Peyer's patch (tissue), 4 donors: Measurements from ENCODE around the gene AGAP1. TPM values are rescaled to one million over a fixed set of nuclear protein-coding genes. Genes with fewer than 3 reads are reported as not detected.
A peak's percentile ranks its signal among the peaks of the same experiment; 100 is the strongest.

Experiments
- DNase-seq, 3 donors: peaks; one replicate each; pipeline ENCODE4 v3.0.0-alpha.2; 2017 to 2019
- H3K27ac ChIP-seq, 4 donors: fragments of 200-600 bp; sonication (generic); one replicate each; pipeline ENCODE4 v1.5.1; 2016 to 2019
- H3K27me3 ChIP-seq, 2 donors: fragments of 200-600 bp; sonication (generic); one replicate each; pipeline ENCODE4 v1.5.1; 2019
- H3K36me3 ChIP-seq, 3 donors: fragments of 200-600 bp; sonication (generic); one replicate each; pipeline ENCODE4 v1.5.1; 2016 to 2019
- H3K4me1 ChIP-seq, 4 donors: fragments of 200-600 bp; sonication (generic); one replicate each; pipeline ENCODE4 v1.5.1; 2016 to 2019
- H3K4me3 ChIP-seq, 4 donors: fragments of 200-600 bp; sonication (generic); 1 replicate in 3 of 4; 2 replicates in 1 of 4; pipeline ENCODE4 v1.5.1; 2016 to 2019; ENCODE audit warnings: mild to moderate bottlenecking in 1 of 4
- H3K9me3 ChIP-seq, 4 donors: fragments of 200-600 bp; sonication (generic); one replicate each; pipeline ENCODE4 v1.5.1; 2016 to 2019; ENCODE audit warnings: mild to moderate bottlenecking in 1 of 4
- CTCF ChIP-seq, 6 experiments: fragments of 450-650 bp in 4 of 6; fragments of 200-600 bp in 2 of 6; sonication (generic) in 1 of 6; IDR thresholded peaks; one replicate each; pipeline ENCODE4 v1.5.1; 2017 to 2019; ENCODE audit warnings: antibody characterized with exemption in 6 of 6, mild to moderate bottlenecking in 3 of 6, moderate library complexity in 1 of 6
- POLR2A ChIP-seq, 2 donors: fragments of 450-650 bp; IDR thresholded peaks; one replicate each; pipeline ENCODE4 v1.5.1; 2017; ENCODE audit warnings: antibody characterized with exemption in 2 of 2, mild to moderate bottlenecking in 2 of 2, moderate library complexity in 2 of 2
- total RNA-seq, 4 donors: library from RNA; depleted of rRNA; stranded (reverse); fragments of >200 nt; gene quantifications; one replicate each; pipeline ENCODE4 v1.1.0, GENCODE V29; 2016

Gene AGAP1
- total RNA-seq, 4 donors from 2014 or later: 55.7 to 79.1 (median 66.9) TPM

GRCh38 chr2:235495373-235496238, 1.8 kb downstream of the AGAP1 start:
- Histone ChIP-seq H3K36me3 (no peaks in the 10 kb centered on the region), H3K4me1 (peaks cover 0 to 33% (median 2%) of the 10 kb centered on the region in 4 donors), H3K4me3 (peak overlapping the region; percentile 32 to 94 (median 60)), H3K27ac (peak overlapping the region in 2 of 4 donors; percentile 65 to 91), H3K27me3 (no peaks in the 10 kb centered on the region), H3K9me3 (no peaks in the 10 kb centered on the region)
- no peak for DNase-seq
- TF ChIP-seq POLR2A (IDR thresholded peaks at IDR 0.05) (no peak), CTCF (IDR thresholded peaks at IDR 0.05) (no peak)

- H3K4me1 ChIP-seq: peaks cover 0 to 33% (median 2%) of the 10 kb centered on the region in 4 donors
- no peak for DNase-seq
- H3K27ac ChIP-seq: no peak overlapping the region
- H3K9me3 ChIP-seq: no peaks in the 10 kb centered on the region
- H3K4me3 ChIP-seq: peak overlapping the region in 2 of 4 donors; percentile 72 to 94
- H3K27me3 ChIP-seq: no peaks in the 10 kb centered on the region
- TF ChIP-seq POLR2A (IDR thresholded peaks at IDR 0.05) (no peak), CTCF (IDR thresholded peaks at IDR 0.05) (no peak)
- no peaks in the 10 kb centered on the region for H3K36me3 ChIP-seq
These were observed 2.4 kb downstream of the AGAP1 start for GRCh38 chr2:235496239-235496621.

- Histone ChIP-seq H3K4me1 (peaks cover 0 to 39% (median 2%) of the 10 kb centered on the region in 4 donors), H3K4me3 (no peak overlapping the region), H3K36me3 (no peaks in the 10 kb centered on the region), H3K27me3 (no peaks in the 10 kb centered on the region), H3K9me3 (no peaks in the 10 kb centered on the region), H3K27ac (no peak overlapping the region)
- TF ChIP-seq POLR2A (IDR thresholded peaks at IDR 0.05) (no peak), CTCF (IDR thresholded peaks at IDR 0.05) (no peak)
- DNase-seq: no peak
These were observed 3.3 kb downstream of the AGAP1 start for GRCh38 chr2:235497096-235497495.

GRCh38 chr2:235498541-235498940, 4.7 kb downstream of the AGAP1 start:
- no peaks in the 10 kb centered on the region for H3K9me3 ChIP-seq
- no peak for TF ChIP-seq POLR2A (IDR thresholded peaks at IDR 0.05)
- TF ChIP-seq CTCF (IDR thresholded peaks at IDR 0.05): no peak
- H3K4me1 ChIP-seq: peaks cover 0 to 39% (median under 1%) of the 10 kb centered on the region in 4 donors
- no peaks in the 10 kb centered on the region for H3K36me3 ChIP-seq
- no peak overlapping the region for H3K4me3 ChIP-seq
- no peak overlapping the region for H3K27ac ChIP-seq
- no peaks in the 10 kb centered on the region for H3K27me3 ChIP-seq
- DNase-seq: no peak

GRCh38 chr2:235498946-235499812, 5.3 kb downstream of the AGAP1 start:
- H3K9me3 ChIP-seq: no peaks in the 10 kb centered on the region
- H3K4me1 ChIP-seq: peaks cover 0 to 39% (median 0%) of the 10 kb centered on the region in 4 donors
- TF ChIP-seq POLR2A (IDR thresholded peaks at IDR 0.05): no peak
- TF ChIP-seq CTCF (IDR thresholded peaks at IDR 0.05): no peak
- no peaks in the 10 kb centered on the region for H3K27me3 ChIP-seq
- DNase-seq: no peak
- no peak overlapping the region for H3K27ac ChIP-seq
- H3K36me3 ChIP-seq: no peaks in the 10 kb centered on the region
- H3K4me3 ChIP-seq: no peak overlapping the region
